ENCODE results near the gene IARS2.
"Not testable (repeated sequence)": the region's sequence is repeated elsewhere in the genome, so short reads cannot be mapped to it uniquely, and the experiment has no call there.

Gene IARS2

GRCh38 chr1:220164517-220164916, 70.6 kb downstream of the IARS2 start:
- DNase-seq (ENCODE audit: low spot score) = no peak

GRCh38 chr1:220166853-220167252, 72.9 kb downstream of the IARS2 start:
- no peak for DNase-seq (ENCODE audit: low spot score)

- DNase-seq (ENCODE audit: low spot score) = not testable (repeated sequence)
These were observed 76.0 kb downstream of the IARS2 start for GRCh38 chr1:220169887-220170286.

- no peak for DNase-seq (ENCODE audit: low spot score)
These were observed 77.0 kb downstream of the IARS2 start for GRCh38 chr1:220170836-220171526.

- DNase-seq (ENCODE audit: low spot score) = no peak
These were observed 82.6 kb downstream of the IARS2 start for GRCh38 chr1:220176540-220176939.

GRCh38 chr1:220182111-220182510, 88.2 kb downstream of the IARS2 start:
- DNase-seq (ENCODE audit: low spot score) = no peak

GRCh38 chr1:220182656-220183055, 88.7 kb downstream of the IARS2 start:
- DNase-seq (ENCODE audit: low spot score) = no peak

- no peak for DNase-seq (ENCODE audit: low spot score)
These were observed 90.6 kb downstream of the IARS2 start for GRCh38 chr1:220184506-220184905.

GRCh38 chr1:220186752-220187151, 92.8 kb downstream of the IARS2 start:
- no peak for DNase-seq (ENCODE audit: low spot score)

- DNase-seq (ENCODE audit: low spot score) = no peak
These were observed 94.6 kb downstream of the IARS2 start for GRCh38 chr1:220188538-220188937.

GRCh38 chr1:220189750-220190347, 95.9 kb downstream of the IARS2 start:
- peak; percentile 53 for DNase-seq (ENCODE audit: low spot score)

GRCh38 chr1:220195701-220196100, 101.8 kb downstream of the IARS2 start:
- DNase-seq (ENCODE audit: low spot score) = no peak

Measured in D341Med (cell line).